OCI-LY1 (cell line): ENCODE results near the gene SPATA17.

ENCODE experiments used
- CTCF ChIP-seq: fragments of 200-600 bp; sonication (generic), shearing (Covaris generic); IDR thresholded peaks from 2 replicates; pipeline ENCODE4 v1.5.1; 2017; ENCODE audit warnings: mild to moderate bottlenecking, antibody characterized with exemption, low read length, moderate library complexity, mixed read lengths
- EZH2 ChIP-seq: fragments of 200-600 bp; sonication (generic), shearing (Covaris generic); IDR thresholded peaks from 2 replicates; pipeline ENCODE4 v1.8.0; 2017; ENCODE audit warnings: borderline replicate concordance, mixed run types, mild to moderate bottlenecking, antibody characterized with exemption, low read length, moderate library complexity, mixed read lengths

GRCh38 chr1:217805792-217806191 lies 174.6 kb downstream of the SPATA17 start:
- TF ChIP-seq CTCF (no peak), EZH2 (no peak)
